Kidney epithelial cell (primary cell): ENCODE measurements around the gene MRPS12. TPM values are rescaled to one million over a fixed set of nuclear protein-coding genes. Genes with fewer than 3 reads are reported as not detected.
A peak's percentile ranks its signal among the peaks of the same experiment; 100 is the strongest.

Experiments
- DNase-seq: peaks from one replicate; pipeline ENCODE4 v3.0.0-alpha.2; 2010; ENCODE audit warnings: low read depth
- H3K27me3 ChIP-seq: 2 replicates; pipeline ENCODE4 v1.6.0; 2011; ENCODE audit warnings: low read length; ENCODE audit not compliant: control insufficient read depth, insufficient read depth
- H3K36me3 ChIP-seq: 2 replicates; pipeline ENCODE4 v1.5.1; 2011; ENCODE audit warnings: low read length; ENCODE audit not compliant: control insufficient read depth, insufficient read depth
- H3K4me3 ChIP-seq: 2 replicates; pipeline ENCODE4 v1.5.1; 2011; ENCODE audit warnings: low read depth, mild to moderate bottlenecking, control low read depth, low read length
- total RNA-seq: library from RNA; depleted of rRNA; stranded (reverse); fragments of >200 nt; gene quantifications from 2 replicates; pipeline ENCODE4 v1.2.3, GENCODE V29; 2015
- TF ChIP-seq, protein P1 (sequence below): IDR thresholded peaks from 2 replicates; pipeline ENCODE4 v1.5.1; 2011; ENCODE audit warnings: mild to moderate bottlenecking, moderate library complexity, low read length, control low read depth, inconsistent platforms; ENCODE audit not compliant: insufficient read depth, poor library complexity, severe bottlenecking

Gene MRPS12
- total RNA-seq, 1 donor from 2014 or later = 53.8 TPM

DNA sequence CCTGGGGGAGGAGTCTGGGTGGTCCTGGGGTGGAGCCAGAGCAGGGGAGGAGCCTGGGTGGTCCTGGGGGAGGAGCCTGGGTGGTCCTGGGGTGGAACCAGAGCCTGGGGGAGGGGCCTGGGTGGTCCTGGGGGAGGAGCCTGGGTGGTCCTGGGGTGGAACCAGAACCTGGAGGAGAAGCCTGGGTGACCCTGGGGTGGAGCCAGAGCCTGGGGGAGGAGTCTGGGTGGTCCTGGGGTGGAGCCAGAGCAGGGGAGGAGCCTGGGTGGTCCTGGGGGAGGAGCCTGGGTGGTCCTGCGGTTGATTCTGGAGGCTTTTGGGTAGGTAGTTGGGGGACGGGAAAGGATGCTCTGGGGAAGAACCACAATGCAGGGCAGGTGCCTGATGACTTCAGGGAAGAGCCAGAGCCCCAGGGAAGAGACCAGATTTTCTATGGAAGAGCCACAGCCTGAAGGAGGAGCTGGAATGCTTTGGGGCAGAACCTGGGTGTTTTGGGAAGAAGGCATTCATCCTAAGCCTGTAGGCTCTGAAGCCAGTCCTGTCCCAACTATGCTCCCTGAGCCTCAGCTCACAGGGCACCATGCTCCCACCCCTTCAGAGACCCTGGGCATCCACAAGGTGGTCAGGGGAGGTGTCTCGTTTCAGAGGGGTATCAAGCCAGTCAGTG, 15.0 kb downstream of the MRPS12 start:
- DNase-seq = no peak
- TF ChIP-seq, protein P1, sequence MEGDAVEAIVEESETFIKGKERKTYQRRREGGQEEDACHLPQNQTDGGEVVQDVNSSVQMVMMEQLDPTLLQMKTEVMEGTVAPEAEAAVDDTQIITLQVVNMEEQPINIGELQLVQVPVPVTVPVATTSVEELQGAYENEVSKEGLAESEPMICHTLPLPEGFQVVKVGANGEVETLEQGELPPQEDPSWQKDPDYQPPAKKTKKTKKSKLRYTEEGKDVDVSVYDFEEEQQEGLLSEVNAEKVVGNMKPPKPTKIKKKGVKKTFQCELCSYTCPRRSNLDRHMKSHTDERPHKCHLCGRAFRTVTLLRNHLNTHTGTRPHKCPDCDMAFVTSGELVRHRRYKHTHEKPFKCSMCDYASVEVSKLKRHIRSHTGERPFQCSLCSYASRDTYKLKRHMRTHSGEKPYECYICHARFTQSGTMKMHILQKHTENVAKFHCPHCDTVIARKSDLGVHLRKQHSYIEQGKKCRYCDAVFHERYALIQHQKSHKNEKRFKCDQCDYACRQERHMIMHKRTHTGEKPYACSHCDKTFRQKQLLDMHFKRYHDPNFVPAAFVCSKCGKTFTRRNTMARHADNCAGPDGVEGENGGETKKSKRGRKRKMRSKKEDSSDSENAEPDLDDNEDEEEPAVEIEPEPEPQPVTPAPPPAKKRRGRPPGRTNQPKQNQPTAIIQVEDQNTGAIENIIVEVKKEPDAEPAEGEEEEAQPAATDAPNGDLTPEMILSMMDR = no peak

DNA sequence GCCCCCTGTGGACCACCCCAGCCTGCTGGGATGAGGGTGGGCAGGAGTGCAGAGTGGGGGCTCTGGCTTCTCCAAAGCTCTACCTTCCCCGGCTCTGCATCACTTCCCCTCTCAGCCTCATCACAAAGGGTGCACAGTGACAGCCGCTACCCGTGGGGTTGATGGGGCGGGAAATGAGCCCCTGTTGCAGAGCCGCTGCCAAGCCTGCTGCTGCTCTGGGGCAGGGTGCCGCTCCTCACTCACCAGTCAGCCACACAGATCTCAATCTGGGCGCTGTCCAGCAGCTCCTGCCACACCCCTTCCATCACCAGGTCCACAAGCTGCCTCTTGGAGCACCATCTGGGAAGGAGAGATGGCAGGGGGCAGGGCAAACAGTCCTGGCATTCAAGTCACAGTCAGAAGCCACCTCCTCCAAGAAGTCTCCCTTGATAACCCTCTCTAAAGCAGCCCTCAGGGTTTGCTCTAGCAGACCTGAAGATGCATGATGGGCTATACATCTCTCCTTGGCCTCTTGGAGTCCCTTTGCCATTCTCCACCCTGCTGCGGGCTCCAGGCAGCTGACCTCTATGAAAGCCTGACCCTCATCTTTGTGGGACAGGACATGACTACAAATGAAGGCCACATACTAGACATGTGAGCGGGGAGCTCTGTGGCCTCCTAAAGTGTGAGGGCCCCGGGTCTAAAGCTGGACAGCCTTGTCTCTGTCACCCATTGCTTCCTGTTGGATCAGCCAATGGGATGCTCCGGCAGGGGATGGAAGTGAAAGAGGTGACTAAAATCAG, 15.7 kb downstream of the MRPS12 start:
- Histone ChIP-seq H3K4me3 (no peak overlapping the region), H3K27me3 (no peaks in the 10 kb centered on the region), H3K36me3 (peaks cover 2% of the 10 kb centered on the region)
- TF ChIP-seq, protein P1 = no peak
- no peak for DNase-seq

More for the DNA sequence above, 15.0 kb downstream of the MRPS12 start:
- H3K36me3 ChIP-seq = peaks cover 2% of the 10 kb centered on the region
- no peak overlapping the region for H3K4me3 ChIP-seq
- no peaks in the 10 kb centered on the region for H3K27me3 ChIP-seq

DNA sequence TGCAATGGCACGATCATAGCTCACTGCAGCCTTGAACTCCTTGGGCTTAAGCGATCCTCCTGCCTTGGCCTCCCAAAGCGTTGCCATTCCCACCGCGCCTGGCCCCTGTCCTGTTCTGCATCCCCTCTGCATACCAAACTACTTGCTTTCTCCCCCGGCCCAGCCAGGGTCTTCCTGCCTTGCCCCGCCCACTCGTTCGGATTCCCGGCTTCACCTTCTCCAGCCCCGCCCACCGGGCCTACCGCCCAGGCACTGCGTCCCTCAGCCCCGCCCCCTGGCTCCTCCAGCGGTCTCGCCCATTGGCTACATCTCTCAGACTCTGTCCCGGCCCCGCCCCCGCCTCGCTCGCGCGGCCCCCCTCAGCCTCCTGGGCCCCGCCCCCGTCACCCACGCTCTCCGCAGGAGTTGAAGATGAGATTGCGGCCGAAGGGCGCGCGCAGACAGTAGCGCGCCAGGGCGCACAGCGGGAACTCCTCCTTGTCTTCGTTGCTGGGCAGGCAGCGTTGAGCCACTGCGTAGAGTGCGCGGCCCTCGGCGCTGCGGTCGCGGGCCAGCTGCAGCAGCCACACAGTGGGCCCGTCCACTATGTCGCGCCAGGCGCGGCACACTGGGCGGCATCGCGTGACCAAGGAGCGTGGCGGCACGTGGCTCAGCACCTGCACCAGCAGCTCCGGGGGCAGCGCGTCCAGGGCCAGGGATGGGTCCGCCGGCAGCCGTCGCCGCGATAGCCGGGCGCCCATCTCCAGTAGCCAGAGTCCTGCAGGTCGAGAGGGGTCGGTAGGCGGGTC, 19.0 kb downstream of the MRPS12 start:
- peak; percentile 37 for DNase-seq
- Histone ChIP-seq H3K27me3 (no peaks in the 10 kb centered on the region), H3K4me3 (peak overlapping the region; percentile 1), H3K36me3 (peaks cover 2% of the 10 kb centered on the region)
- TF ChIP-seq, protein P1 = no peak

DNA sequence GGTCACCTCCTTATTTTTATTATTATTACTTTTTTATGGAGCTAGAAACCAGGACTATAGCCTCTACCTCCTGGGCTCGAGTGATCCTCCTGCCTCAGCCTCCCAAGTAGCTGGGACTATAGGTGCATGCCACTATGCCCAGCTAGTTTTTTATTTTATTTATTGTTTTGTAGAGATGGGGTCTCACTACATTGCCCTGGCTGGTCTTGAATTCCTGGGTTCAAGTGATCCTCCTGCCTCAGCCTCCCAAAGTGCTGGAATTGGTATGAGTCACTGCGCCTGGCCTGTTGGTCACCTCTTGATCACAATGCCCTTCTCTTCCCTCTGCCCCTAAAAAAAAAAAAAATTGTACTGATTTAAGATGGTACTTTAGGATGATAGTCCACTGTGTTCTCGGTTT, 20.4 kb downstream of the MRPS12 start:
- Histone ChIP-seq H3K4me3 (no peak overlapping the region), H3K27me3 (no peaks in the 10 kb centered on the region), H3K36me3 (no peaks in the 10 kb centered on the region)
- DNase-seq = no peak
- TF ChIP-seq, protein P1 = no peak

DNA sequence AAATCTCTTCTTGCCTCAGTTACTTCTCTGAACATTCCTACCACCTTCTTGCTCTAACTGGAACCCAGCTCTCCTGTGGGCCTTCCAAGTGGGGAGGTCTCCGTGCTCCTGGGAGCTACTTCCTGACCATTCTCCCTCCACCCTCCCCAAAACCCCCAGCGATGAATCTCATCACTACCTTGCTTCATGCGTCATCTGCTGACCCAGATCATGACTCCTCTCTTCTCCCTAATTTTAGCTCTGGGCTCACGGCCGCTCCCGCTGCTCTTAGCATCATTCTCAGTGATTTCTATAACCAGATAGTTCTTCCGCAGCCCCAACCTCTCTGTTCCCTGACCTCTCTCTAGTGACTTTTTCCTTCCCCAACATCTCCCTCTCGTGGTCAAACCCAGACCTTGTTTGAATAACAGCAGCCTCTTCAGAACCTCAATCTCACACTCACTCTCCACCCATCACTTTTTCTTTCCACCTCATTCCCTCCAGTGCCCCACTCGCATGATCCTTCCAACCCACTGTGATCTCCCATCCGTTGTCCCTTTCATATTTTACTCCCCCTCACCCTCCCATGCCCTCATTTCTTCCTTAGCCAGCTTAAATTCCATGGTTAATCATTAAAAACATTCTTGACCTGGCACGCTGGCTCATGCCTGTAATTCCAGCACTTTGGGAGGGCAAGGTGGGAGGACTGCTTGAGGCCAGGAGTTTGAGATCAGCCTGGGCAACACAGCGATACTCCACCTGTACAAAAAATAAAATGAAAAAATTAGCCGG, 21.8 kb downstream of the MRPS12 start:
- peak; percentile 68 for DNase-seq
- no peak overlapping the region for H3K4me3 ChIP-seq
- H3K27me3 ChIP-seq = no peaks in the 10 kb centered on the region
- TF ChIP-seq, protein P1 = peak; percentile 67
- H3K36me3 ChIP-seq = no peaks in the 10 kb centered on the region
